NAMALWA (cell line): ENCODE results near the gene LPIN2.
A peak's percentile ranks its signal among the peaks of the same experiment; 100 is the strongest.

Experiments
- DNase-seq: peaks from one replicate; pipeline ENCODE4 v3.0.0-alpha.2; 2015; ENCODE audit warnings: low spot score

Gene LPIN2

GRCh38 chr18:2979871-2980790 lies 32.8 kb downstream of the LPIN2 start:
- DNase-seq: peak; percentile 70

- DNase-seq: no peak
Observed at GRCh38 chr18:2979129-2979528, 33.8 kb downstream of the LPIN2 start.

- DNase-seq: no peak
Observed at GRCh38 chr18:2978661-2979106, 34.3 kb downstream of the LPIN2 start.

GRCh38 chr18:2978208-2978607 lies 34.7 kb downstream of the LPIN2 start:
- DNase-seq: no peak

GRCh38 chr18:2976218-2977132 lies 36.5 kb downstream of the LPIN2 start:
- no peak for DNase-seq

GRCh38 chr18:2974731-2975130 lies 38.2 kb downstream of the LPIN2 start:
- DNase-seq: no peak

GRCh38 chr18:2971741-2972552 lies 41.0 kb downstream of the LPIN2 start:
- peak; percentile 77 for DNase-seq

- no peak for DNase-seq
Observed at GRCh38 chr18:2970772-2971659, 41.9 kb downstream of the LPIN2 start.

GRCh38 chr18:2970344-2970743 lies 42.6 kb downstream of the LPIN2 start:
- DNase-seq: no peak

- no peak for DNase-seq
Observed at GRCh38 chr18:2969695-2970094, 43.2 kb downstream of the LPIN2 start.

GRCh38 chr18:2968606-2969005 lies 44.3 kb downstream of the LPIN2 start:
- no peak for DNase-seq

GRCh38 chr18:2967820-2968219 lies 45.1 kb downstream of the LPIN2 start:
- DNase-seq: no peak

GRCh38 chr18:2967357-2967756 lies 45.6 kb downstream of the LPIN2 start:
- DNase-seq: no peak

- no peak for DNase-seq
Observed at GRCh38 chr18:2966560-2966959, 46.4 kb downstream of the LPIN2 start.

- no peak for DNase-seq
Observed at GRCh38 chr18:2965797-2966196, 47.1 kb downstream of the LPIN2 start.

GRCh38 chr18:2964361-2965010 lies 48.5 kb downstream of the LPIN2 start:
- DNase-seq: no peak
